WERI-Rb-1 (cell line): ENCODE measurements around the gene WBP1.

Experiments used
- DNase-seq: peaks from one replicate; pipeline ENCODE4 v3.0.0-alpha.2; 2020
- H3K27ac ChIP-seq: fragments of 250-450 bp; sonication (Bioruptor Pico); 2 replicates; pipeline ENCODE4 v1.5.1; 2020; ENCODE audit warnings: mild to moderate bottlenecking, moderate library complexity
- H3K27me3 ChIP-seq: fragments of 250-450 bp; sonication (Bioruptor Pico); 2 replicates; pipeline ENCODE4 v1.5.1; 2021; ENCODE audit warnings: mild to moderate bottlenecking, low read depth, moderate library complexity; ENCODE audit not compliant: insufficient read depth, severe bottlenecking
- H3K36me3 ChIP-seq: fragments of 250-450 bp; sonication (Bioruptor Pico); 2 replicates; pipeline ENCODE4 v1.5.1; 2020; ENCODE audit warnings: mild to moderate bottlenecking, moderate library complexity
- H3K4me3 ChIP-seq: 2 replicates; pipeline ENCODE4 v1.5.1; 2011; ENCODE audit warnings: low read depth, mild to moderate bottlenecking, control low read depth, low read length
- H3K9me3 ChIP-seq: fragments of 250-450 bp; sonication (Bioruptor Pico); 2 replicates; pipeline ENCODE4 v1.5.1; 2021; ENCODE audit warnings: mild to moderate bottlenecking, moderate library complexity; ENCODE audit not compliant: severe bottlenecking
- CTCF ChIP-seq: IDR thresholded peaks from 2 replicates; pipeline ENCODE4 v1.5.1; 2011; ENCODE audit warnings: low read depth, mild to moderate bottlenecking, control low read depth, inconsistent platforms, low read length

The WBP1 gene

GRCh38 chr2:74458132-74458937 is at the start of gene WBP1:
Gene WBP1, plus strand, starts transcription at chr2:74458438. Its CDS starts 165 bp downstream, at chr2:74458603.
- TF ChIP-seq CTCF: no peak
- no peaks in the 10 kb centered on the region for H3K9me3 ChIP-seq
- peaks cover 32% of the 10 kb centered on the region for H3K36me3 ChIP-seq
- peak within 1 kb of the TSS; percentile 92 for H3K27ac ChIP-seq
- H3K4me3 ChIP-seq: peak within 1 kb of the TSS; percentile 83
- DNase-seq: peak; percentile 100
- H3K27me3 ChIP-seq: no peaks in the 10 kb centered on the region

GRCh38 chr2:74413001-74413698 is 45.1 kb upstream of the WBP1 start:
- H3K27me3 ChIP-seq: no peaks in the 10 kb centered on the region
- H3K9me3 ChIP-seq: no peaks in the 10 kb centered on the region
- no peaks in the 10 kb centered on the region for H3K36me3 ChIP-seq
- no peak for DNase-seq
- no peak for TF ChIP-seq CTCF
- no peak overlapping the region for H3K4me3 ChIP-seq
- H3K27ac ChIP-seq: no peak overlapping the region

GRCh38 chr2:74414441-74414840 is 43.8 kb upstream of the WBP1 start:
- TF ChIP-seq CTCF: no peak
- no peak for DNase-seq
- Histone ChIP-seq H3K9me3 (no peaks in the 10 kb centered on the region), H3K27ac (no peak overlapping the region), H3K36me3 (no peaks in the 10 kb centered on the region), H3K27me3 (no peaks in the 10 kb centered on the region), H3K4me3 (no peak overlapping the region)

GRCh38 chr2:74414881-74415761 is 43.1 kb upstream of the WBP1 start:
- Histone ChIP-seq H3K36me3 (no peaks in the 10 kb centered on the region), H3K27me3 (no peaks in the 10 kb centered on the region), H3K27ac (no peak overlapping the region), H3K4me3 (no peak overlapping the region), H3K9me3 (no peaks in the 10 kb centered on the region)
- no peak for DNase-seq
- TF ChIP-seq CTCF: no peak

GRCh38 chr2:74415762-74416395 is 42.4 kb upstream of the WBP1 start:
- no peak for DNase-seq
- H3K27ac ChIP-seq: no peak overlapping the region
- H3K36me3 ChIP-seq: no peaks in the 10 kb centered on the region
- H3K9me3 ChIP-seq: no peaks in the 10 kb centered on the region
- TF ChIP-seq CTCF: no peak
- H3K27me3 ChIP-seq: no peaks in the 10 kb centered on the region
- no peak overlapping the region for H3K4me3 ChIP-seq
